Astrocyte (in vitro differentiated cells and primary cell): ENCODE data around the gene SPHK2. TPM values are rescaled to one million over a fixed set of nuclear protein-coding genes. Genes with fewer than 3 reads are reported as not detected.

ENCODE experiments used
- DNase-seq: peaks from one replicate; pipeline ENCODE4 v3.0.0-alpha.2; 2010; ENCODE audit warnings: low read depth
- FAIRE-seq: peaks from 2 replicates; lab custom pipeline; 2011; peaks lifted over from hg19 to GRCh38; lab: Jason Lieb, UNC
- H2AFZ ChIP-seq: 2 replicates; pipeline ENCODE4 v1.6.0; 2012; ENCODE audit warnings: low read depth, low read length, inconsistent platforms
- H3K27ac ChIP-seq: 2 replicates; pipeline ENCODE4 v1.5.1; 2011; ENCODE audit warnings: low read depth, low read length, inconsistent platforms
- H3K27me3 ChIP-seq: 2 replicates; pipeline ENCODE4 v1.6.0; 2011; ENCODE audit warnings: low read length, inconsistent platforms; ENCODE audit not compliant: insufficient read depth
- H3K36me3 ChIP-seq: 2 replicates; pipeline ENCODE4 v1.5.1; 2011; ENCODE audit warnings: low read length, inconsistent platforms; ENCODE audit not compliant: insufficient read depth
- H3K4me1 ChIP-seq: 2 replicates; pipeline ENCODE4 v1.5.1; 2011; ENCODE audit warnings: low read length, inconsistent platforms; ENCODE audit not compliant: insufficient read depth
- H3K4me2 ChIP-seq: 2 replicates; pipeline ENCODE4 v1.6.0; 2012; ENCODE audit warnings: low read length, inconsistent platforms
- H3K4me3 ChIP-seq: 2 replicates; pipeline ENCODE4 v1.5.1; 2011; ENCODE audit warnings: low read depth, mild to moderate bottlenecking, low read length, inconsistent platforms; ENCODE audit not compliant: insufficient read depth
- H3K79me2 ChIP-seq: 2 replicates; pipeline ENCODE4 v1.6.0; 2012; ENCODE audit warnings: mild to moderate bottlenecking, low read length, inconsistent platforms; ENCODE audit not compliant: insufficient read depth
- H3K9ac ChIP-seq: 2 replicates; pipeline ENCODE4 v1.6.0; 2012; ENCODE audit warnings: mild to moderate bottlenecking, low read length, inconsistent platforms
- H3K9me3 ChIP-seq: 2 replicates; pipeline ENCODE4 v1.5.1; 2012; ENCODE audit warnings: low read depth, mild to moderate bottlenecking, low read length, inconsistent platforms; ENCODE audit not compliant: insufficient read depth
- H4K20me1 ChIP-seq: 2 replicates; pipeline ENCODE4 v1.6.0; 2012; ENCODE audit warnings: low read length, inconsistent platforms; ENCODE audit not compliant: insufficient read depth
- H3K27ac Mint-ChIP-seq: one replicate; pipeline ENCODE4 v1.8.0; 2021; ENCODE audit warnings: mild to moderate bottlenecking, mixed read lengths; ENCODE audit not compliant: unreplicated experiment
- H3K27me3 Mint-ChIP-seq: one replicate; pipeline ENCODE4 v1.8.0; 2021; ENCODE audit warnings: low read depth, mixed read lengths; ENCODE audit not compliant: unreplicated experiment
- H3K36me3 Mint-ChIP-seq: one replicate; pipeline ENCODE4 v1.8.0; 2021; ENCODE audit warnings: low read depth, mixed read lengths; ENCODE audit not compliant: unreplicated experiment
- H3K4me1 Mint-ChIP-seq: one replicate; pipeline ENCODE4 v1.8.0; 2021; ENCODE audit warnings: low read depth, mixed read lengths; ENCODE audit not compliant: unreplicated experiment
- H3K4me3 Mint-ChIP-seq: one replicate; pipeline ENCODE4 v1.8.0; 2021; ENCODE audit warnings: mild to moderate bottlenecking, moderate library complexity, mixed read lengths; ENCODE audit not compliant: unreplicated experiment
- H3K9me3 Mint-ChIP-seq: one replicate; pipeline ENCODE4 v1.8.0; 2021; ENCODE audit warnings: mild to moderate bottlenecking, mixed read lengths; ENCODE audit not compliant: unreplicated experiment
- CTCF ChIP-seq: IDR thresholded peaks from 2 replicates; pipeline ENCODE4 v1.5.1; 2011; ENCODE audit warnings: low read depth, mild to moderate bottlenecking, inconsistent platforms, low read length, moderate library complexity; ENCODE audit not compliant: insufficient read depth
- EZH2 ChIP-seq: IDR thresholded peaks from 2 replicates; pipeline ENCODE4 v1.6.1; 2012; ENCODE audit warnings: mild to moderate bottlenecking, low read length, inconsistent platforms; ENCODE audit not compliant: insufficient read depth
- total RNA-seq: library from RNA; stranded (reverse); gene quantifications from 2 replicates; pipeline ENCODE4 v1.2.1, GENCODE V29; 2021

The SPHK2 gene
- total RNA-seq, 1 donor from 2014 or later = 29.4 TPM

- H3K36me3 Mint-ChIP-seq = no peaks in the 10 kb centered on the region
- Histone ChIP-seq H2AFZ (no peak overlapping the region), H3K4me1 (peaks cover 11% of the 10 kb centered on the region), H3K27me3 (no peaks in the 10 kb centered on the region), H3K27ac (no peak overlapping the region), H3K36me3 (no peaks in the 10 kb centered on the region), H4K20me1 (no peaks in the 10 kb centered on the region), H3K9me3 (no peaks in the 10 kb centered on the region), H3K9ac (no peak overlapping the region), H3K4me3 (no peak overlapping the region), H3K4me2 (no peak overlapping the region), H3K79me2 (no peaks in the 10 kb centered on the region)
- H3K4me1 Mint-ChIP-seq = no peaks in the 10 kb centered on the region
- TF ChIP-seq EZH2 = no peak
- no peak for TF ChIP-seq CTCF
- H3K4me3 Mint-ChIP-seq = no peak overlapping the region
- no peaks in the 10 kb centered on the region for H3K27me3 Mint-ChIP-seq
- DNase-seq = no peak
- no peak overlapping the region for H3K27ac Mint-ChIP-seq
- FAIRE-seq = no peak
- H3K9me3 Mint-ChIP-seq = no peaks in the 10 kb centered on the region
Measured at GRCh38 chr19:48650974-48651682, 31.8 kb downstream of the SPHK2 start.

- Histone ChIP-seq H2AFZ (no peak overlapping the region), H3K4me3 (no peak overlapping the region), H3K36me3 (no peaks in the 10 kb centered on the region), H3K4me1 (peaks cover 12% of the 10 kb centered on the region), H3K79me2 (no peaks in the 10 kb centered on the region), H3K27me3 (no peaks in the 10 kb centered on the region), H3K9me3 (no peaks in the 10 kb centered on the region), H3K9ac (no peak overlapping the region), H3K27ac (no peak overlapping the region), H4K20me1 (no peaks in the 10 kb centered on the region), H3K4me2 (no peak overlapping the region)
- no peak for TF ChIP-seq EZH2
- H3K36me3 Mint-ChIP-seq = no peaks in the 10 kb centered on the region
- H3K4me1 Mint-ChIP-seq = peaks cover 1% of the 10 kb centered on the region
- H3K9me3 Mint-ChIP-seq = no peaks in the 10 kb centered on the region
- no peak overlapping the region for H3K4me3 Mint-ChIP-seq
- FAIRE-seq (no peak), DNase-seq (no peak)
- H3K27me3 Mint-ChIP-seq = no peaks in the 10 kb centered on the region
- H3K27ac Mint-ChIP-seq = no peak overlapping the region
Measured at GRCh38 chr19:48651683-48652048, 32.4 kb downstream of the SPHK2 start.

GRCh38 chr19:48654299-48655059, 35.2 kb downstream of the SPHK2 start:
- Mint-ChIP-seq H3K27ac (no peak overlapping the region), H3K36me3 (no peaks in the 10 kb centered on the region), H3K4me3 (no peak overlapping the region), H3K9me3 (no peaks in the 10 kb centered on the region), H3K4me1 (peaks cover 6% of the 10 kb centered on the region), H3K27me3 (peaks cover 3% of the 10 kb centered on the region)
- no peaks in the 10 kb centered on the region for H3K9me3 ChIP-seq
- no peak overlapping the region for H3K4me2 ChIP-seq
- FAIRE-seq = no peak
- no peak overlapping the region for H3K27ac ChIP-seq
- H3K4me3 ChIP-seq = no peak overlapping the region
- H3K79me2 ChIP-seq = no peaks in the 10 kb centered on the region
- H4K20me1 ChIP-seq = no peaks in the 10 kb centered on the region
- DNase-seq = no peak
- no peaks in the 10 kb centered on the region for H3K27me3 ChIP-seq
- H3K4me1 ChIP-seq = peaks cover 18% of the 10 kb centered on the region
- H2AFZ ChIP-seq = peak overlapping the region; percentile 58
- H3K9ac ChIP-seq = no peak overlapping the region
- no peaks in the 10 kb centered on the region for H3K36me3 ChIP-seq
- TF ChIP-seq CTCF = no peak
- no peak for TF ChIP-seq EZH2
